Measurements from ENCODE around the gene COIL. TPM values are rescaled to one million over a fixed set of nuclear protein-coding genes. Genes with fewer than 3 reads are reported as not detected.

The COIL gene
- total RNA-seq, 2 experiments from 2014 or later = 20.5 to 20.7 TPM

- Histone ChIP-seq H3K4me1 (ENCODE audit: insufficient read depth, low read length, poor library complexity, severe bottlenecking) (no peaks in the 10 kb centered on the region), H2AFZ (ENCODE audit: low read length) (no peak overlapping the region), H3K36me3 (ENCODE audit: insufficient read depth, low read length) (peaks cover 16% of the 10 kb centered on the region), H3K79me2 (ENCODE audit: insufficient read depth, low read depth, low read length) (no peaks in the 10 kb centered on the region), H3K4me2 (ENCODE audit: low read length) (no peak overlapping the region), H3K4me3 (ENCODE audit: low read depth, low read length, poor library complexity, severe bottlenecking) (no peak overlapping the region), H4K20me1 (ENCODE audit: insufficient read depth, low read length) (no peaks in the 10 kb centered on the region), H3K27ac (ENCODE audit: low read depth, low read length, poor library complexity, severe bottlenecking) (no peak overlapping the region), H3K9me2 (ENCODE audit: insufficient read depth, low read length) (no peaks in the 10 kb centered on the region), H3K9me3 (ENCODE audit: low read length) (peaks cover 28% of the 10 kb centered on the region)
- intact Hi-C loops (cut with micrococcal nuclease; ENCODE audit: unreplicated experiment) = no loop called here
- no TSS peak for BruUV-seq (replicated peaks)
- ChIA-PET CTCF (ENCODE audit: unreplicated experiment) (no interaction called here), POLR2A (interaction anchor here (0.7 kb wide), 2 partner anchors 150 to 1666 kb away, joined by 3 to 4 read pairs; no protein-coding TSS in a partner anchor)
- no peak for TF ChIP-seq CTCF (conservative IDR thresholded peaks at IDR 0.05; ENCODE audit: low read length)
- no peak for TF ChIP-seq EZH2phosphoT487 (IDR thresholded peaks at IDR 0.05; ENCODE audit: borderline replicate concordance, low read depth, low read length)
- peak; percentile 57 for DNase-seq (ENCODE audit: low spot score)
Observed at GRCh38 chr17:56929362-56929969, 31.4 kb downstream of the COIL start.

- H3K79me2 ChIP-seq (ENCODE audit: insufficient read depth, low read depth, low read length) = no peaks in the 10 kb centered on the region
- H3K36me3 ChIP-seq (ENCODE audit: insufficient read depth, low read length) = peaks cover 7% of the 10 kb centered on the region; the same call in 1 of the 2 replicates
- ChIA-PET POLR2A (interaction anchor here (0.7 kb wide), 1 partner anchor 64 kb away, joined by 5 read pairs; no protein-coding TSS in a partner anchor), CTCF (ENCODE audit: unreplicated experiment) (no interaction called here)
- H4K20me1 ChIP-seq (ENCODE audit: insufficient read depth, low read length) = no peaks in the 10 kb centered on the region
- intact Hi-C loops (cut with micrococcal nuclease; ENCODE audit: unreplicated experiment) = no loop called here
- TF ChIP-seq CTCF (conservative IDR thresholded peaks at IDR 0.05; ENCODE audit: low read length) = no peak
- TF ChIP-seq EZH2phosphoT487 (IDR thresholded peaks at IDR 0.05; ENCODE audit: borderline replicate concordance, low read depth, low read length) = no peak
- H3K9me2 ChIP-seq (ENCODE audit: insufficient read depth, low read length) = no peaks in the 10 kb centered on the region
- no peak overlapping the region for H3K4me2 ChIP-seq (ENCODE audit: low read length)
- no peaks in the 10 kb centered on the region for H3K4me1 ChIP-seq (ENCODE audit: insufficient read depth, low read length, poor library complexity, severe bottlenecking)
- no peak overlapping the region for H2AFZ ChIP-seq (ENCODE audit: low read length)
- H3K27ac ChIP-seq (ENCODE audit: low read depth, low read length, poor library complexity, severe bottlenecking) = no peak overlapping the region
- no TSS peak for BruUV-seq (replicated peaks)
- H3K4me3 ChIP-seq (ENCODE audit: low read depth, low read length, poor library complexity, severe bottlenecking) = no peak overlapping the region
- H3K9me3 ChIP-seq (ENCODE audit: low read length) = peaks cover 31% of the 10 kb centered on the region
- DNase-seq (ENCODE audit: low spot score) = no peak
Observed at GRCh38 chr17:56928586-56928985, 32.3 kb downstream of the COIL start.

GRCh38 chr17:56926704-56927103 lies 34.1 kb downstream of the COIL start:
- no peak for TF ChIP-seq EZH2phosphoT487 (IDR thresholded peaks at IDR 0.05; ENCODE audit: borderline replicate concordance, low read depth, low read length)
- no peak for TF ChIP-seq CTCF (conservative IDR thresholded peaks at IDR 0.05; ENCODE audit: low read length)
- Histone ChIP-seq H3K27ac (ENCODE audit: low read depth, low read length, poor library complexity, severe bottlenecking) (no peak overlapping the region), H3K36me3 (ENCODE audit: insufficient read depth, low read length) (no peaks in the 10 kb centered on the region), H4K20me1 (ENCODE audit: insufficient read depth, low read length) (no peaks in the 10 kb centered on the region), H3K4me2 (ENCODE audit: low read length) (no peak overlapping the region), H3K9me3 (ENCODE audit: low read length) (peaks cover 23% of the 10 kb centered on the region), H3K79me2 (ENCODE audit: insufficient read depth, low read depth, low read length) (no peaks in the 10 kb centered on the region), H3K4me3 (ENCODE audit: low read depth, low read length, poor library complexity, severe bottlenecking) (no peak overlapping the region), H3K9me2 (ENCODE audit: insufficient read depth, low read length) (no peaks in the 10 kb centered on the region), H3K4me1 (ENCODE audit: insufficient read depth, low read length, poor library complexity, severe bottlenecking) (no peaks in the 10 kb centered on the region), H2AFZ (ENCODE audit: low read length) (no peak overlapping the region)
- intact Hi-C loops (cut with micrococcal nuclease; ENCODE audit: unreplicated experiment) = no loop called here
- ChIA-PET POLR2A (no interaction called here), CTCF (ENCODE audit: unreplicated experiment) (no interaction called here)
- no peak for DNase-seq (ENCODE audit: low spot score)
- BruUV-seq (replicated peaks) = no TSS peak
